ENCODE measurements around the gene IQGAP1.

DNA sequence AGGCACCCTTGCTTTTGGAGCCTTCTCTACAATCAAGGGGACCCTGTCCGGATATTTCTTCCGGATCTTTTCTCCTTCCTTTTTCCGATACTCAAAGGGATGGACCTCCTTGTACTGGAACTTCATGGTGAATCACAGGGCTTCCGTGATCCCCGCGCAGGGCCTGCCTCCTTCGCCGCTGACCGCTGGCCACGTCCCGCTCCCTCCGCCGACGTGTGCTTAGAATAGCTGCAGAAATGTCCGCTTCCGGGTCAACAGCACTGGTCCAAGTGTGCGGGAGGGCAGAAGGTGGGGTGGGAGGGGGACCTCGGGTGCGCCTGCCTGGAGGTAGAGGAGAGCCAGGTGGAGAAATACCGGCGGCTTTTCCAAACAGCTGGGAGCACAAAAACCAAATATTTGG lies 39.0 kb upstream of the IQGAP1 start:
- TF ChIP-seq CTCF (IDR thresholded peaks at IDR 0.05) (no peak), POLR2AphosphoS5 (IDR thresholded peaks at IDR 0.05) (no peak)
